ENCODE measurements around the gene CYP21A2.
"Not testable (repeated sequence)": the region's sequence is repeated elsewhere in the genome, so short reads cannot be mapped to it uniquely, and the experiment has no call there.

Gene CYP21A2

DNA sequence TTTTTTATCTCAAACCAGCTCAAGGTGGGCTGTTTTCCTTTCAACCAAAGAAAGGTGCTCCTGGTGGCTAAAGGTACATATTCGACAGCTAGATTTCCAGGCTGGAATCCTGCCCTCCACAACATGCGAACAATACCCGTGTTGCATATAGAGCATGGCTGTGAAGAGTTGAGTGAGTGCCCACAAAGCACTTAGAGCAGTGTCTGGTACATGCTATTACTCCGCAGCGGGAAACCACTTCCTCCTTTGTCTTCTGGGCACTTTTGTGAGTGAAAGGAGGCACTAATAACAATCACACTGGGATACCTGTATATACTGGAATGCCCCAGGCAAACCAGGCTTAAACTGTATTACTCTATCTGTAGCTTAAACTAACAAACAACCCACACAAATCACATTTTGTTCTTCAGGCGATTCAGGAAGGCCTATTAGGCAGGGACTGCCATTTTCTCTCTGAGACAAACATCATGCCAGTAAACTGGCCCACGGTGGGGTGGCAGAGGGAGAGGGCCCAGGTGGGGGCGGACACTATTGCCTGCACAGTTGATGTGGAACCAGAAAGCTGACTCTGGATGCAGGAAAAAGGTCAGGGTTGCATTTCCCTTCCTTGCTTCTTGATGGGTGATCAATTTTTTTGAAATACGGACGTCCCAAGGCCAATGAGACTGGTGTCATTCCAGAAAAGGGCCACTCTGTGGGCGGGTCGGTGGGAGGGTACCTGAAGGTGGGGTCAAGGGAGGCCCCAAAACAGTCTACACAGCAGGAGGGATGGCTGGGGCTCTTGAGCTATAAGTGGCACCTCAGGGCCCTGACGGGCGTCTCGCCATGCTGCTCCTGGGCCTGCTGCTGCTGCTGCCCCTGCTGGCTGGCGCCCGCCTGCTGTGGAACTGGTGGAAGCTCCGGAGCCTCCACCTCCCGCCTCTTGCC lies at the start of gene CYP21A2:
Gene CYP21A2, plus strand, starts transcription at position 818 of the 927 bp plus-strand sequence. Its CDS starts 8 bp downstream, at position 826.
- not testable (repeated sequence) for DNase-seq

- DNase-seq, result not testable (repeated sequence)
Measured at GRCh38 chr6:31989363-31989762, 48.9 kb upstream of the CYP21A2 start.

DNA sequence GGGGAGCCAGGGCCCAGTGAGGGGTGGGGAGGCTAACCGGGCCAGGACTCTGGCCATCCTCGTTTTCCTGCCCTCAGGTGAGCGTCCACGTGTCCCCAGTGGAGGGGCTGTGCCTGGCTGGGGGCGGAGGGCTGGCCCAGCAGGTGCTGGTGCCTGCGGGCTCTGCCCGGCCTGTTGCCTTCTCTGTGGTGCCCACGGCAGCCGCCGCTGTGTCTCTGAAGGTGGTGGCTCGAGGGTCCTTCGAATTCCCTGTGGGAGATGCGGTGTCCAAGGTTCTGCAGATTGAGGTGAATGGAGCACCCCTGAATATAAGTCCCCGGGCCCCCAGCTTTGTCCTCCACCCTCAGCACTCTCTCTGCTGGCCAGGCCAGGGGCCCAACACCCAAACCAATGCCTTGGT lies 43.8 kb upstream of the CYP21A2 start:
- DNase-seq, result not testable (repeated sequence)

DNA sequence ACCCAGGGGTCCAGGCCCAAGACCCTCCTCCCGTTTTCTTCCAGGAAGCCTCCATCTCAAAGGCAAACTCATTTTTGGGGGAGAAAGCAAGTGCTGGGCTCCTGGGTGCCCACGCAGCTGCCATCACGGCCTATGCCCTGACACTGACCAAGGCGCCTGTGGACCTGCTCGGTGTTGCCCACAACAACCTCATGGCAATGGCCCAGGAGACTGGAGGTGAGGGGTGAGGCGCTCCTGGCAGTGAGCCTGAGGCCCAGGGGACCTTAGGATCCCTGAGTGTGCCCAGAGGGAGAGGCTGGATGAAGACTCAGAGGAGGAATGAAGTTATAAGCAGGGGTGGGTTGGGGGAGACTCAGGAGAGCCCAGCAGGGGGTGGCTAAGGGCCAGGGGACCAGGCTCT lies 41.8 kb upstream of the CYP21A2 start:
- DNase-seq, result not testable (repeated sequence)

GRCh38 chr6:32002546-32003268 lies 35.5 kb upstream of the CYP21A2 start:
- not testable (repeated sequence) for DNase-seq

GRCh38 chr6:32003301-32003700 lies 34.9 kb upstream of the CYP21A2 start:
- DNase-seq, result not testable (repeated sequence)

GRCh38 chr6:32004393-32004792 lies 33.8 kb upstream of the CYP21A2 start:
- not testable (repeated sequence) for DNase-seq

DNA sequence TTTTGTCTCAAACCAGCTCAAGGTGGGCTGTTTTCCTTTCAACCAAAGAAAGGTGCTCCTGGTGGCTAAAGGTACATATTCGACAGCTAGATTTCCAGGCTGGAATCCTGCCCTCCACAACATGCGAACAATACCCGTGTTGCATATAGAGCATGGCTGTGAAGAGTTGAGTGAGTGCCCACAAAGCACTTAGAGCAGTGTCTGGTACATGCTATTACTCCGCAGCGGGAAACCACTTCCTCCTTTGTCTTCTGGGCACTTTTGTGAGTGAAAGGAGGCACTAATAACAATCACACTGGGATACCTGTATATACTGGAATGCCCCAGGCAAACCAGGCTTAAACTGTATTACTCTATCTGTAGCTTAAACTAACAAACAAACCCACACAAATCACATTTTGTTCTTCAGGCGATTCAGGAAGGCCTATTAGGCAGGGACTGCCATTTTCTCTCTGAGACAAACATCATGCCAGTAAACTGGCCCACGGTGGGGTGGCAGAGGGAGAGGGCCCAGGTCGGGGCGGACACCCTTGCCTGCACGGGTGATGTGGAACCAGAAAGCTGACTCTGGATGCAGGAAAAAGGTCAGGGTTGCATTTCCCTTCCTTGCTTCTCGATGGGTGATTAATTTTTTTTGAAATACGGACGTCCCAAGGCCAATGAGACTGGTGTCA lies 33.2 kb upstream of the CYP21A2 start:
- DNase-seq, result not testable (repeated sequence)

DNA sequence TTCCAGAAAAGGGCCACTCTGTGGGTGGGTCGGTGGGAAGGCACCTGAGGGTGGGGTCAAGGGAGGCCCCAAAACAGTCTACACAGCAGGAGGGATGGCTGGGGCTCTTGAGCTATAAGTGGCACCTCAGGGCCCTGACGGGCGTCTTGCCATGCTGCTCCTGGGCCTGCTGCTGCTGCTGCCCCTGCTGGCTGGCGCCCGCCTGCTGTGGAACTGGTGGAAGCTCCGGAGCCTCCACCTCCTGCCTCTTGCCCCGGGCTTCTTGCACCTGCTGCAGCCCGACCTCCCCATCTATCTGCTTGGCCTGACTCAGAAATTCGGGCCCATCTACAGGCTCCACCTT lies 32.7 kb upstream of the CYP21A2 start:
- DNase-seq, result peak in 1 of 2 experiments; percentile 11

DNA sequence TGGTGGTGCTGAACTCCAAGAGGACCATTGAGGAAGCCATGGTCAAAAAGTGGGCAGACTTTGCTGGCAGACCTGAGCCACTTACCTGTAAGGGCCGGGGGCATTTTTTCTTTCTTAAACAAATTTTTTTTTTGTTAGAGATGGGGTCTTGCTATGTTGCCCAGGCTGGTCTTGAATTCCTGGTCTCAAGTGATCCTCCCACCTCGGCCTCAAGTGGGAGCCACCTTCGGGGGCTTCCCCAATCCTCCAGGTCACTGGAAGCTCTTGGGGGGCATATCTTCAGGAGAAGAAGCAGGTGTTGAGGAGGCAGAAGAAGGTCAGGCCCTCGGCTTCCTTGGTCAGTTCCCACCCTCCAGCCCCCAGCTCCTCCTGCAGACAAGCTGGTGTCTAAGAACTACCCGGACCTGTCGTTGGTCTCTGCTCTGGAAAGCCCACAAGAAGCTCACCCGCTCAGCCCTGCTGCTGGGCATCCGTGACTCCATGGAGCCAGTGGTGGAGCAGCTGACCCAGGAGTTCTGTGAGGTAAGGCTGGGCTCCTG lies 32.2 kb upstream of the CYP21A2 start:
- peak in 1 of 2 experiments; percentile 11 for DNase-seq

DNA sequence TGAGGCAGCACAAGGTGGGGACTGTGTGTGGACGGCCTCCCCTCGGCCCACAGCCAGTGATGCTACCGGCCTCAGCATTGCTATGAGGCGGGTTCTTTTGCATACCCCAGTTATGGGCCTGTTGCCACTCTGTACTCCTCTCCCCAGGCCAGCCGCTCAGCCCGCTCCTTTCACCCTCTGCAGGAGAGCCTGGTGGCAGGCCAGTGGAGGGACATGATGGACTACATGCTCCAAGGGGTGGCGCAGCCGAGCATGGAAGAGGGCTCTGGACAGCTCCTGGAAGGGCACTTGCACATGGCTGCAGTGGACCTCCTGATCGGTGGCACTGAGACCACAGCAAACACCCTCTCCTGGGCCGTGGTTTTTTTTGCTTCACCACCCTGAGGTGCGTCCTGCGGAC lies 31.1 kb upstream of the CYP21A2 start:
- peak in 1 of 2 experiments; percentile 13 for DNase-seq

DNA sequence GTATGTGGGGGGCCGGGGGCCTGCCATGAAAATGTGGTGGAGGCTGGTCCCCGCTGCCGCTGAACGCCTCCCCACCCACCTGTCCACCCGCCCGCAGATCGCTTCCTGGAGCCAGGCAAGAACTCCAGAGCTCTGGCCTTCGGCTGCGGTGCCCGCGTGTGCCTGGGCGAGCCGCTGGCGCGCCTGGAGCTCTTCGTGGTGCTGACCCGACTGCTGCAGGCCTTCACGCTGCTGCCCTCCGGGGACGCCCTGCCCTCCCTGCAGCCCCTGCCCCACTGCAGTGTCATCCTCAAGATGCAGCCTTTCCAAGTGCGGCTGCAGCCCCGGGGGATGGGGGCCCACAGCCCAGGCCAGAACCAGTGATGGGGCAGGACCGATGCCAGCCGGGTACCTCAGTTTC lies 30.2 kb upstream of the CYP21A2 start:
- DNase-seq, result not testable (repeated sequence)

GRCh38 chr6:32008616-32009015 lies 29.6 kb upstream of the CYP21A2 start:
- DNase-seq, result not testable (repeated sequence)

GRCh38 chr6:32009537-32009936 lies 28.7 kb upstream of the CYP21A2 start:
- not testable (repeated sequence) for DNase-seq

GRCh38 chr6:32010856-32011530 lies 27.2 kb upstream of the CYP21A2 start:
- DNase-seq, result peak in 1 of 2 experiments; percentile 10

DNA sequence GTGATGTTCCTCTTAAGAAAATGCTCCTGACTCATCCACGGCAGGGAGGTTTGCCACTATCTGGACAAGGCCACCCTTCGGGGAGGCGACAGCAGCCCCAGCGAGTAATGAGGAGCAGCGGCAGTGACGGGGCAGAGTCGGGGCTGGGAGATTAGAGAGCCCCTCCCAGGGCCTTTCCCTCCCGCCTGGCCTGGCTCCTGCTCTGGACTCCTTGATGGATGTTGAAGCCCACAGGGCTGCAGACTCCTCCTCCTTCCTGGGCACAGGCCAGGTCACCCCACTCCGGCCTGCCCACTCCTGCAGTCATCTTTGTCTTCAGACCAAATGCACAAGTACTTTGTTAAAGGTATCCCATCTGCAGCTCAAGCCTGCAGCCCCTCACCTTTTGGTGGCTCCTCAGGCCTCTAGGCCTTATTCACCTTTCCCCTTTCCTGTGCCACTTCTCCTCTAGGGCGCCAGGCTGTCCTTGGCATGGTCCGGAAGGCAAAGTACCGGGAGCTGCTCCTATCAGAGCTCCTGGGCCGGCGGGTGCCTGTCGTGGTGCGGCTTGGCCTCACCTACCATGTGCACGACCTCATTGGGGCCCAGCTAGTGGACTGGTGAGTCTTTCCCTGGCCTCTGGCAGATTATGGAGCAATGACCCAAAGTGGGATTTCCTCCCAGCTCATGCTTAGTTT lies 25.1 kb upstream of the CYP21A2 start:
- peak in 1 of 2 experiments; percentile 3 for DNase-seq

DNA sequence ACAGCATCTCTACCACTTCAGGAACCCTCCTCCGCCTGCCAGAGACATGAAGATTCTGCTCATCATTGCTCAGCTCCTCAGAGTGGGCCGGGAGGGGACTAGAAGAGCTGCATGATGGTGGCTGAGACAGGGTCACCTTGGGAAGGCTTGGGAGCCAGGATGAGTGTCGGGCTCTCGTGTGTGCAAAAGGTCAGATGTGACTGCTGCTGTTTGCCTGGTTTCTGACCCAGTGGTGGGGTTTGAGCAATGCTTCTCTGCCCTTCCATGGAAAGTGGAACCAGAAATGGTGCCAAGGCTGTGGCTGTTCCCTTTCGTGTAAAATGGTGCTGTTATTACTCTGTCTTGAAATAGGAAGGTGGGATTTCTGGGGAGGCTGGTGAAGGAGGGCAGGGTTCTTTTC lies 24.5 kb upstream of the CYP21A2 start:
- DNase-seq, result not testable (repeated sequence)

DNA sequence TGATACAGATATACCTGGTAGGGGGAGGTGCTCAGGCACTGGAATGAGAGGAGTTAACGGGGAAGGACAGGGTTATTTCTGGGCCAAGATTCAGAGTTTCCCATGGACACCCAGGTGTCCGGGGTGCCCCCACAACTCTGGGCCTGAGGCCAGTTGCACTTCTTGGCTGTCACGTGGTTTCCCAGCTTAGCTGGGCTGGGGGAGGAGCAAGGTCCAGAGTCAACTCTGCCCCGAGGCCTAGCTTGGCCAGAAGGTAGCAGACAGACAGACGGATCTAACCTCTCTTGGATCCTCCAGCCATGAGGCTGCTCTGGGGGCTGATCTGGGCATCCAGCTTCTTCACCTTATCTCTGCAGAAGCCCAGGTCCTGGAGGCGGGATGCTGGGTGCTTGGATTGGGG lies 23.7 kb upstream of the CYP21A2 start, which contains the start of gene C4B:
Gene C4B, plus strand, starts transcription at position 249 of the 400 bp plus-strand sequence. Its CDS starts 51 bp downstream, at position 300.
- DNase-seq, result not testable (repeated sequence)

GRCh38 chr6:32022100-32022499 lies 16.1 kb upstream of the CYP21A2 start:
- DNase-seq, result not testable (repeated sequence)

GRCh38 chr6:32028631-32029030 lies 9.6 kb upstream of the CYP21A2 start:
- DNase-seq, result not testable (repeated sequence)

DNA sequence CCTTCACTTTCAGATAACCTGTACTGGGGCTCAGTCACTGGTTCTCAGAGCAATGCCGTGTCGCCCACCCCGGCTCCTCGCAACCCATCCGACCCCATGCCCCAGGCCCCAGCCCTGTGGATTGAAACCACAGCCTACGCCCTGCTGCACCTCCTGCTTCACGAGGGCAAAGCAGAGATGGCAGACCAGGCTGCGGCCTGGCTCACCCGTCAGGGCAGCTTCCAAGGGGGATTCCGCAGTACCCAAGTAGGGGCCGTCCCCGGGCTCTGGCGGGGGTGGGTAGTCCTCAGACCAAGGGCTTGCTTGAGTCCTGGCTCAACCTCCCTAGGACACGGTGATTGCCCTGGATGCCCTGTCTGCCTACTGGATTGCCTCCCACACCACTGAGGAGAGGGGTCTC lies 8.7 kb upstream of the CYP21A2 start:
- not testable (repeated sequence) for DNase-seq
